ENCODE data around the gene TDP2. TPM values are rescaled to one million over a fixed set of nuclear protein-coding genes. Genes with fewer than 3 reads are reported as not detected.

TDP2 gene
- total RNA-seq, 2 experiments from 2014 or later: 27.2 to 39.6 TPM

- H3K4me2 ChIP-seq (ENCODE audit: low read length): no peak overlapping the region
- ChIA-PET CTCF (ENCODE audit: unreplicated experiment) (no interaction called here), POLR2A (interaction anchor here (0.6 to 1.6 kb wide), 2 partner anchors 8 to 10 kb away, joined by 4 to 5 read pairs; no protein-coding TSS in a partner anchor)
- intact Hi-C loops (cut with micrococcal nuclease; ENCODE audit: unreplicated experiment): no loop called here
- no TSS peak for BruUV-seq (replicated peaks)
- H3K4me1 ChIP-seq (ENCODE audit: insufficient read depth, low read length, poor library complexity, severe bottlenecking): no peaks in the 10 kb centered on the region
- H3K4me3 ChIP-seq (ENCODE audit: low read depth, low read length, poor library complexity, severe bottlenecking): no peak overlapping the region
- H3K9me2 ChIP-seq (ENCODE audit: insufficient read depth, low read length): no peaks in the 10 kb centered on the region
- no peaks in the 10 kb centered on the region for H3K79me2 ChIP-seq (ENCODE audit: insufficient read depth, low read depth, low read length)
- TF ChIP-seq EZH2phosphoT487 (IDR thresholded peaks at IDR 0.05; ENCODE audit: borderline replicate concordance, low read depth, low read length) (no peak), CTCF (conservative IDR thresholded peaks at IDR 0.05; ENCODE audit: low read length) (no peak)
- H3K27ac ChIP-seq (ENCODE audit: low read depth, low read length, poor library complexity, severe bottlenecking): no peak overlapping the region
- no peaks in the 10 kb centered on the region for H3K9me3 ChIP-seq (ENCODE audit: low read length)
- no peak overlapping the region for H2AFZ ChIP-seq (ENCODE audit: low read length)
- H3K36me3 ChIP-seq (ENCODE audit: insufficient read depth, low read length): no peaks in the 10 kb centered on the region
- no peak for DNase-seq (ENCODE audit: low spot score)
- H4K20me1 ChIP-seq (ENCODE audit: insufficient read depth, low read length): no peaks in the 10 kb centered on the region
Measured at GRCh38 chr6:24607310-24608105, 59.2 kb downstream of the TDP2 start.

GRCh38 chr6:24606200-24606930, 60.3 kb downstream of the TDP2 start:
- Histone ChIP-seq H3K79me2 (ENCODE audit: insufficient read depth, low read depth, low read length) (no peaks in the 10 kb centered on the region), H3K4me1 (ENCODE audit: insufficient read depth, low read length, poor library complexity, severe bottlenecking) (no peaks in the 10 kb centered on the region), H3K9me2 (ENCODE audit: insufficient read depth, low read length) (no peaks in the 10 kb centered on the region), H4K20me1 (ENCODE audit: insufficient read depth, low read length) (no peaks in the 10 kb centered on the region), H3K9me3 (ENCODE audit: low read length) (no peaks in the 10 kb centered on the region), H3K4me2 (ENCODE audit: low read length) (no peak overlapping the region), H3K36me3 (ENCODE audit: insufficient read depth, low read length) (no peaks in the 10 kb centered on the region), H2AFZ (ENCODE audit: low read length) (0 out of 2 replicates have a peak overlapping the region, but pooled peaks have one; percentile 10), H3K4me3 (ENCODE audit: low read depth, low read length, poor library complexity, severe bottlenecking) (no peak overlapping the region), H3K27ac (ENCODE audit: low read depth, low read length, poor library complexity, severe bottlenecking) (no peak overlapping the region)
- intact Hi-C loops (cut with micrococcal nuclease; ENCODE audit: unreplicated experiment): no loop called here
- POLR2A ChIA-PET: interaction anchor here (1.6 kb wide), 1 partner anchor 9 kb away, joined by 4 read pairs; no protein-coding TSS in a partner anchor
- DNase-seq (ENCODE audit: low spot score): no peak
- no TSS peak for BruUV-seq (replicated peaks)
- CTCF ChIA-PET (ENCODE audit: unreplicated experiment): no interaction called here
- TF ChIP-seq EZH2phosphoT487 (IDR thresholded peaks at IDR 0.05; ENCODE audit: borderline replicate concordance, low read depth, low read length): no peak
- no peak for TF ChIP-seq CTCF (conservative IDR thresholded peaks at IDR 0.05; ENCODE audit: low read length)

Data from OCI-LY7 (cell line).